Karpas-422 (cell line): ENCODE results near the gene C14orf180. TPM values are rescaled to one million over a fixed set of nuclear protein-coding genes. Genes with fewer than 3 reads are reported as not detected.

Experiments used
- DNase-seq: peaks from one replicate; pipeline ENCODE4 v3.0.0-alpha.2; 2015
- H2AFZ ChIP-seq: fragments of 200-600 bp; sonication (generic); 2 replicates; pipeline ENCODE4 v1.6.1; 2014; ENCODE audit warnings: antibody characterized with exemption, low read length, mixed read lengths
- H3K27ac ChIP-seq: fragments of 200-600 bp; sonication (generic); 2 replicates; pipeline ENCODE4 v1.5.1; 2014; ENCODE audit warnings: mild to moderate bottlenecking, low read length, moderate library complexity
- H3K27me3 ChIP-seq: fragments of 200-600 bp; sonication (generic); 2 replicates; pipeline ENCODE4 v1.6.1; 2014; ENCODE audit warnings: low read length, mixed read lengths
- H3K36me3 ChIP-seq: fragments of 200-600 bp; sonication (generic); 2 replicates; pipeline ENCODE4 v1.6.1; 2014; ENCODE audit warnings: low read length, mixed read lengths; ENCODE audit not compliant: insufficient read depth
- H3K4me1 ChIP-seq: fragments of 200-600 bp; sonication (generic); 2 replicates; pipeline ENCODE4 v1.6.1; 2014; ENCODE audit warnings: mild to moderate bottlenecking, low read length, mixed read lengths
- H3K4me2 ChIP-seq: fragments of 200-600 bp; sonication (generic); 2 replicates; pipeline ENCODE4 v1.6.1; 2014; ENCODE audit warnings: low read length, low read depth, mild to moderate bottlenecking; ENCODE audit not compliant: poor library complexity, severe bottlenecking
- H3K4me3 ChIP-seq: fragments of 200-600 bp; sonication (generic); 2 replicates; pipeline ENCODE4 v1.5.1; 2014; ENCODE audit warnings: mild to moderate bottlenecking, antibody characterized with exemption, low read length, mixed read lengths
- H3K79me2 ChIP-seq: fragments of 200-600 bp; sonication (generic); 2 replicates; pipeline ENCODE4 v1.6.1; 2014; ENCODE audit warnings: mild to moderate bottlenecking, low read length, mixed read lengths
- H3K9ac ChIP-seq: fragments of 200-600 bp; sonication (generic); 2 replicates; pipeline ENCODE4 v1.6.0; 2014; ENCODE audit warnings: low read length
- H3K9me2 ChIP-seq: fragments of 200-600 bp; sonication (generic), shearing (Covaris generic); replicated peaks from 2 replicates; pipeline ENCODE4 v1.6.0; 2014; ENCODE audit warnings: mild to moderate bottlenecking, low read length, moderate library complexity; ENCODE audit not compliant: insufficient read depth
- H3K9me3 ChIP-seq: fragments of 300-700, 200-600 bp; sonication (generic); 2 replicates; pipeline ENCODE4 v1.6.1; 2014; ENCODE audit warnings: low read length, mixed read lengths
- H4K20me1 ChIP-seq: fragments of 200-600 bp; sonication (generic); 2 replicates; pipeline ENCODE4 v1.6.1; 2014; ENCODE audit warnings: mild to moderate bottlenecking, antibody characterized with exemption, low read length, low read depth; ENCODE audit not compliant: insufficient read depth
- total RNA-seq: library from RNA; depleted of rRNA; stranded (reverse); fragments of >200 nt; shearing (Covaris generic); gene quantifications from 2 replicates; pipeline ENCODE4 v1.2.3, GENCODE V29; 2014; ENCODE audit warnings: low replicate concordance; rRNA removed

C14orf180 gene
- total RNA-seq: not detected in 2 replicates

GRCh38 chr14:104579507-104579906 is at the start of gene C14orf180:
TSS of gene C14orf180 (plus strand) at chr14:104579764. CDS start at chr14:104586431, 6,667 bp downstream.
- H4K20me1 ChIP-seq: peaks cover 22% of the 10 kb centered on the region

GRCh38 chr14:104530646-104531045 is 48.9 kb upstream of the C14orf180 start:
- Histone ChIP-seq H3K9ac (no peak overlapping the region), H3K27ac (peak overlapping the region; percentile 69; the same call in 1 of the 2 replicates), H3K9me3 (no peaks in the 10 kb centered on the region), H3K9me2 (no peaks in the 10 kb centered on the region), H4K20me1 (no peaks in the 10 kb centered on the region), H3K4me3 (no peak overlapping the region), H2AFZ (no peak overlapping the region), H3K36me3 (no peaks in the 10 kb centered on the region), H3K27me3 (no peaks in the 10 kb centered on the region), H3K4me2 (no peak overlapping the region), H3K4me1 (peaks cover 36% of the 10 kb centered on the region), H3K79me2 (no peaks in the 10 kb centered on the region)
- DNase-seq: no peak

More at GRCh38 chr14:104579507-104579906, at the start of gene C14orf180:
- no peak for DNase-seq
- H3K27me3 ChIP-seq: no peaks in the 10 kb centered on the region
- no peaks in the 10 kb centered on the region for H3K4me1 ChIP-seq
- no peak within 1 kb of the TSS for H3K4me3 ChIP-seq
- H3K27ac ChIP-seq: no peak within 1 kb of the TSS
- no peaks in the 10 kb centered on the region for H3K36me3 ChIP-seq
- H3K79me2 ChIP-seq: no peaks in the 10 kb centered on the region
- H3K9me2 ChIP-seq: no peaks in the 10 kb centered on the region
- no peaks in the 10 kb centered on the region for H3K9me3 ChIP-seq
- no peak within 1 kb of the TSS for H3K4me2 ChIP-seq
- no peak within 1 kb of the TSS for H3K9ac ChIP-seq
- no peak within 1 kb of the TSS for H2AFZ ChIP-seq

GRCh38 chr14:104531421-104532190 is 48.0 kb upstream of the C14orf180 start:
- DNase-seq: no peak
- no peaks in the 10 kb centered on the region for H3K9me3 ChIP-seq
- H3K9ac ChIP-seq: no peak overlapping the region
- H3K4me3 ChIP-seq: no peak overlapping the region
- H3K27me3 ChIP-seq: no peaks in the 10 kb centered on the region
- no peak overlapping the region for H3K4me2 ChIP-seq
- H3K27ac ChIP-seq: peak overlapping the region; percentile 39
- H3K36me3 ChIP-seq: no peaks in the 10 kb centered on the region
- H2AFZ ChIP-seq: no peak overlapping the region
- no peaks in the 10 kb centered on the region for H3K79me2 ChIP-seq
- H4K20me1 ChIP-seq: no peaks in the 10 kb centered on the region
- peaks cover 34% of the 10 kb centered on the region for H3K4me1 ChIP-seq
- no peaks in the 10 kb centered on the region for H3K9me2 ChIP-seq

- no peak for DNase-seq
- H3K79me2 ChIP-seq: no peaks in the 10 kb centered on the region
- H3K4me3 ChIP-seq: no peak overlapping the region
- H4K20me1 ChIP-seq: no peaks in the 10 kb centered on the region
- no peaks in the 10 kb centered on the region for H3K36me3 ChIP-seq
- H3K27me3 ChIP-seq: no peaks in the 10 kb centered on the region
- no peak overlapping the region for H3K9ac ChIP-seq
- H3K9me3 ChIP-seq: no peaks in the 10 kb centered on the region
- H3K4me1 ChIP-seq: peaks cover 40% of the 10 kb centered on the region
- H2AFZ ChIP-seq: no peak overlapping the region
- peak overlapping the region; percentile 39 for H3K27ac ChIP-seq
- no peaks in the 10 kb centered on the region for H3K9me2 ChIP-seq
- no peak overlapping the region for H3K4me2 ChIP-seq
These were observed 47.4 kb upstream of the C14orf180 start for GRCh38 chr14:104532191-104532555.

- H3K9me2 ChIP-seq: no peaks in the 10 kb centered on the region
- H3K9me3 ChIP-seq: no peaks in the 10 kb centered on the region
- H2AFZ ChIP-seq: no peak overlapping the region
- no peaks in the 10 kb centered on the region for H3K27me3 ChIP-seq
- no peak for DNase-seq
- H3K36me3 ChIP-seq: no peaks in the 10 kb centered on the region
- H3K79me2 ChIP-seq: no peaks in the 10 kb centered on the region
- no peaks in the 10 kb centered on the region for H4K20me1 ChIP-seq
- H3K27ac ChIP-seq: peak overlapping the region; percentile 36
- H3K4me1 ChIP-seq: peaks cover 25% of the 10 kb centered on the region
- no peak overlapping the region for H3K4me2 ChIP-seq
- H3K4me3 ChIP-seq: no peak overlapping the region
- no peak overlapping the region for H3K9ac ChIP-seq
These were observed 45.5 kb upstream of the C14orf180 start for GRCh38 chr14:104534036-104534435.

GRCh38 chr14:104536942-104537612 is 42.5 kb upstream of the C14orf180 start:
- peaks cover 12% of the 10 kb centered on the region for H3K36me3 ChIP-seq
- H4K20me1 ChIP-seq: no peaks in the 10 kb centered on the region
- peak overlapping the region; percentile 12; the same call in 1 of the 2 replicates for H3K27ac ChIP-seq
- H3K9me3 ChIP-seq: no peaks in the 10 kb centered on the region
- no peaks in the 10 kb centered on the region for H3K9me2 ChIP-seq
- DNase-seq: no peak
- no peaks in the 10 kb centered on the region for H3K27me3 ChIP-seq
- no peak overlapping the region for H2AFZ ChIP-seq
- H3K4me1 ChIP-seq: peaks cover 37% of the 10 kb centered on the region
- peaks cover 6% of the 10 kb centered on the region; the same call in 1 of the 2 replicates for H3K79me2 ChIP-seq
- no peak overlapping the region for H3K4me3 ChIP-seq
- no peak overlapping the region for H3K4me2 ChIP-seq
- no peak overlapping the region for H3K9ac ChIP-seq

GRCh38 chr14:104537613-104537988 is 42.0 kb upstream of the C14orf180 start:
- no peak overlapping the region for H3K9ac ChIP-seq
- H4K20me1 ChIP-seq: no peaks in the 10 kb centered on the region
- peaks cover 7% of the 10 kb centered on the region; the same call in 1 of the 2 replicates for H3K79me2 ChIP-seq
- no peaks in the 10 kb centered on the region for H3K27me3 ChIP-seq
- no peak overlapping the region; the same call in 1 of the 2 replicates for H3K27ac ChIP-seq
- H3K36me3 ChIP-seq: peaks cover 13% of the 10 kb centered on the region
- no peaks in the 10 kb centered on the region for H3K9me2 ChIP-seq
- no peak overlapping the region for H3K4me3 ChIP-seq
- H3K9me3 ChIP-seq: no peaks in the 10 kb centered on the region
- H2AFZ ChIP-seq: no peak overlapping the region
- H3K4me2 ChIP-seq: no peak overlapping the region
- no peak for DNase-seq
- H3K4me1 ChIP-seq: peaks cover 39% of the 10 kb centered on the region

GRCh38 chr14:104541905-104542465 is 37.6 kb upstream of the C14orf180 start:
- Histone ChIP-seq H3K4me3 (peak overlapping the region; percentile 14; the same call in 1 of the 2 replicates), H3K9me3 (no peaks in the 10 kb centered on the region), H3K9me2 (no peaks in the 10 kb centered on the region), H3K4me2 (peak overlapping the region; percentile 62), H3K79me2 (peaks cover 7% of the 10 kb centered on the region; the same call in 1 of the 2 replicates), H3K36me3 (peaks cover 13% of the 10 kb centered on the region), H3K27ac (peak overlapping the region; percentile 96), H2AFZ (no peak overlapping the region), H3K9ac (peak overlapping the region; percentile 24; the same call in 1 of the 2 replicates), H3K4me1 (peaks cover 72% of the 10 kb centered on the region), H4K20me1 (no peaks in the 10 kb centered on the region), H3K27me3 (no peaks in the 10 kb centered on the region)
- DNase-seq: no peak
